GM12878 (cell line): ENCODE measurements around the gene SEC11C. TPM values are rescaled to one million over a fixed set of nuclear protein-coding genes. Genes with fewer than 3 reads are reported as not detected.

Source experiments
- ATAC-seq: fragments of 200-7000 bp; cut with Tn5 transposase; 3 replicates; pipeline ENCODE4 v1.9.1; 2020; ENCODE audit warnings: mild to moderate bottlenecking, moderate library complexity
- BruUV-seq: library from RNA; stranded (reverse); fragments of 400-500 nt; replicated peaks from 2 replicates; lab custom pipeline; 2021; lab: Mats Ljungman, UMichigan
- CTCF ChIA-PET: fragments of 300-600 bp; sonication (Branson Sonifier 250); formaldehyde crosslinking; extraction: SDS; loops from one replicate; lab custom pipeline; 2021; ENCODE audit warnings: inconsistent platforms; lab: Yijun Ruan, JAX
- POLR2A ChIA-PET: fragments of 350-600 bp; formaldehyde crosslinking; extraction: SDS; loops from one replicate; lab custom pipeline; 2021; ENCODE audit warnings: inconsistent platforms; lab: Charles Lee
- RAD21 ChIA-PET: fragments of 300-600 bp; sonication (Branson Sonifier 250); formaldehyde crosslinking; loops from one replicate; lab custom pipeline; 2023; ENCODE audit warnings: antibody characterized with exemption; ENCODE audit not compliant: unreplicated experiment; lab: Charles Lee
- SMC1A ChIA-PET: fragments of 300-600 bp; sonication (Branson Sonifier 250); formaldehyde crosslinking; loops from one replicate; lab custom pipeline; 2023; ENCODE audit not compliant: unreplicated experiment, uncharacterized antibody; lab: Charles Lee
- DNase-seq: peaks from one replicate; pipeline ENCODE4 v3.0.0-alpha.2; 2011; ENCODE audit warnings: low read depth, low spot score
- FAIRE-seq: peaks from 3 replicates; lab custom pipeline; 2011; peaks lifted over from hg19 to GRCh38; lab: Jason Lieb, UNC
- H2AFZ ChIP-seq: 2 replicates; pipeline ENCODE4 v1.6.0; 2011; ENCODE audit warnings: low read depth, low read length, control low read depth; ENCODE audit not compliant: control insufficient read depth
- H3K27ac ChIP-seq: 2 replicates; pipeline ENCODE4 v1.5.1; 2011; ENCODE audit warnings: control low read depth; ENCODE audit not compliant: control insufficient read depth, insufficient read depth
- H3K27me3 ChIP-seq, 2 experiments: replicated peaks in 1 of 2; 2 replicates each; pipeline versions ENCODE4 v1.6.0 to v1.6.1; 2011; ENCODE audit warnings: low read length in 1 of 2; ENCODE audit not compliant: control insufficient read depth in 2 of 2, insufficient read depth in 2 of 2
- H3K36me3 ChIP-seq, 2 experiments: 2 replicates each; pipeline ENCODE4 v1.5.1; 2011; ENCODE audit warnings: low read length in 1 of 2; ENCODE audit not compliant: control insufficient read depth in 2 of 2, insufficient read depth in 2 of 2
- H3K4me1 ChIP-seq: 2 replicates; pipeline ENCODE4 v1.6.1; 2011; ENCODE audit warnings: mild to moderate bottlenecking, low read length, moderate library complexity, mixed read lengths; ENCODE audit not compliant: control insufficient read depth, insufficient read depth
- H3K4me2 ChIP-seq: 2 replicates; pipeline ENCODE4 v1.6.0; 2011; ENCODE audit warnings: control low read depth; ENCODE audit not compliant: control insufficient read depth, insufficient read depth
- H3K4me3 ChIP-seq: fragments of 200-600 bp; sonication (generic); 2 replicates; pipeline ENCODE4 v1.5.1; 2016
- H3K79me2 ChIP-seq: 2 replicates; pipeline ENCODE4 v1.6.0; 2011; ENCODE audit warnings: low read length; ENCODE audit not compliant: control insufficient read depth, insufficient read depth
- H3K9ac ChIP-seq: 2 replicates; pipeline ENCODE4 v1.8.0; 2011; ENCODE audit warnings: low read length, control low read depth, mixed read lengths; ENCODE audit not compliant: control insufficient read depth, insufficient read depth
- H3K9me3 ChIP-seq: replicated peaks from 3 replicates; pipeline ENCODE4 v1.5.1; 2011; ENCODE audit warnings: mild to moderate bottlenecking, low read length; ENCODE audit not compliant: control insufficient read depth, insufficient read depth
- H4K20me1 ChIP-seq: 2 replicates; pipeline ENCODE4 v1.6.0; 2011; ENCODE audit not compliant: control insufficient read depth, insufficient read depth
- BACH1 ChIP-seq: fragments of 450-650 bp; IDR thresholded peaks from 2 replicates; pipeline ENCODE4 v1.6.1; 2017; ENCODE audit warnings: mild to moderate bottlenecking, borderline replicate concordance
- CBX3 ChIP-seq: fragments of 200-600 bp; sonication (generic); IDR thresholded peaks from 2 replicates; pipeline ENCODE4 v1.6.1; 2016; ENCODE audit warnings: low read depth, borderline replicate concordance
- CHD2 ChIP-seq: IDR thresholded peaks from 2 replicates; pipeline ENCODE4 v1.6.1; 2011; ENCODE audit warnings: low read depth, low read length, improper control_type of control experiment, borderline replicate concordance
- EED ChIP-seq: sonication (generic); IDR thresholded peaks from 2 replicates; pipeline ENCODE4 v1.6.1; 2016; ENCODE audit warnings: antibody characterized with exemption, low read depth
- ETV6 ChIP-seq, 2 experiments: fragments of 450-650 bp in 1 of 2; IDR thresholded peaks in 1 of 2; conservative IDR thresholded peaks in 1 of 2; 2 replicates each; pipeline ENCODE4 v1.6.1; 2014; ENCODE audit warnings: antibody characterized with exemption in 1 of 2, borderline replicate concordance in 1 of 2, low read depth in 1 of 2, mild to moderate bottlenecking in 1 of 2, moderate library complexity in 1 of 2
- FOXK2 ChIP-seq: fragments of 450-650 bp; IDR thresholded peaks from 2 replicates; pipeline ENCODE4 v1.6.1; 2017; ENCODE audit warnings: mild to moderate bottlenecking, moderate library complexity
- NFXL1 ChIP-seq: fragments of 450-650 bp; IDR thresholded peaks from 2 replicates; pipeline ENCODE4 v1.6.1; 2017; ENCODE audit warnings: antibody characterized with exemption, mild to moderate bottlenecking, borderline replicate concordance
- PAX5 ChIP-seq: IDR thresholded peaks from 2 replicates; pipeline ENCODE4 v1.6.1; 2011; ENCODE audit warnings: low read depth, low read length, borderline replicate concordance
- PML ChIP-seq: IDR thresholded peaks from 2 replicates; pipeline ENCODE4 v1.6.1; 2012; ENCODE audit warnings: low read length, inconsistent platforms
- SPI1 ChIP-seq: IDR thresholded peaks from 2 replicates; pipeline ENCODE4 v1.6.1; 2011; ENCODE audit warnings: low read depth, mild to moderate bottlenecking, low read length, moderate library complexity, borderline replicate concordance; ENCODE audit not compliant: insufficient read depth
- STAT3 ChIP-seq: IDR thresholded peaks from 2 replicates; pipeline ENCODE4 v1.6.1; 2011; ENCODE audit warnings: low read depth, low read length, improper control_type of control experiment
- USF2 ChIP-seq: IDR thresholded peaks from 2 replicates; pipeline ENCODE4 v1.6.1; 2011; ENCODE audit warnings: low read depth, low read length, improper control_type of control experiment, borderline replicate concordance
- ZNF384 ChIP-seq: IDR thresholded peaks from 2 replicates; pipeline ENCODE4 v1.6.1; 2012; ENCODE audit warnings: low read depth, mild to moderate bottlenecking, low read length, improper control_type of control experiment, borderline replicate concordance
- ZNF687 ChIP-seq: fragments of 450-650 bp; IDR thresholded peaks from 2 replicates; pipeline ENCODE4 v1.6.1; 2017; ENCODE audit warnings: mild to moderate bottlenecking, moderate library complexity
- WGBS: methylation state at CpG from one replicate; pipeline ENCODE4 v1.1.6; 2016; ENCODE audit warnings: low lambda C conversion rate; ENCODE audit not compliant: insufficient replicate concordance, insufficient coverage; ENCODE audit errors: missing lambda C conversion rate; 5-methylcytosine and 5-hydroxymethylcytosine counted together
- in situ Hi-C: fragments of 300-500 bp; cut with MboI; formaldehyde crosslinking; loops from 9 replicates; pipeline ENCODE4 v1.14.3; 2018; ENCODE audit warnings: mixed read lengths
- intact Hi-C: fragments of 100-400 bp; cut with micrococcal nuclease; formaldehyde crosslinking; loops from one replicate; pipeline ENCODE4 v1.14.2; 2022; ENCODE audit not compliant: unreplicated experiment
- polyA plus RNA-seq, 11 experiments: library from polyadenylated mRNA; depleted of rRNA in 4 of 11; unstranded in 6 of 11; stranded (reverse) in 5 of 11; fragments of >200 nt; fragmentation: Nextera tagmentation in 4 of 11; fragmentation: Illumina TruSeq in 1 of 11; extraction: Ambion mirVana in 4 of 11; extraction: Trizol in 1 of 11; gene quantifications; 1 replicate in 1 of 11; 2 replicates in 10 of 11; pipeline versions ENCODE4 v1.2.1 to v1.2.3, GENCODE V29; 2011 to 2016; ENCODE audit warnings: inconsistent platforms in 2 of 11, missing spikeins in 2 of 11, low read depth in 1 of 11
- total RNA-seq, 4 experiments: library from RNA; depleted of rRNA in 3 of 4; stranded (reverse); fragments of >200 nt in 3 of 4; fragmentation: Illumina TruSeq in 1 of 4; extraction: Trizol in 1 of 4; gene quantifications; 2 replicates each; pipeline versions ENCODE4 v1.2.1 to v1.2.3, GENCODE V29; 2013 to 2021

Gene SEC11C
- total and polyA plus RNA-seq, 10 of the 15 experiments (the other 5 are each of a cell fraction or from before 2014, with no cell fraction given), result 124 to 649 (median 211) TPM

- intact Hi-C loops, result loop anchor here (10.0 kb wide), 2 partner anchors 613 to 687 kb away; no protein-coding TSS in a partner anchor
- 98% methylated on average over 8 of the region's 8 CpGs for WGBS
Observed at GRCh38 chr18:59148192-59148591, 8.5 kb downstream of the SEC11C start.

More at GRCh38 chr18:59148192-59148591, 8.5 kb downstream of the SEC11C start:
- SMC1A ChIA-PET, result no interaction called here
- no peak for ATAC-seq
- H3K4me2 ChIP-seq, result no peak overlapping the region
- peaks cover 51% of the 10 kb centered on the region for H3K79me2 ChIP-seq
- peaks cover 7 to 25% of the 10 kb centered on the region in 2 experiments for H3K36me3 ChIP-seq
- peaks cover 19% of the 10 kb centered on the region for H3K4me1 ChIP-seq
- in situ Hi-C loops, result no loop called here
- no peak overlapping the region for H3K27ac ChIP-seq
- no peaks in the 10 kb centered on the region for H4K20me1 ChIP-seq
- no peak for DNase-seq
- H3K27me3 ChIP-seq, result no peaks in the 10 kb centered on the region
- H3K9me3 ChIP-seq, result no peaks in the 10 kb centered on the region
- TF ChIP-seq SPI1 (no peak), ZNF384 (no peak), USF2 (no peak), ZNF687 (no peak), CBX3 (no peak), PAX5 (no peak), FOXK2 (no peak), CHD2 (no peak), STAT3 (no peak), NFXL1 (no peak), ETV6 (conservative IDR thresholded peaks at IDR 0.05 in 1 of 2, IDR thresholded peaks at IDR 0.05 in 1 of 2; ENCODE audit: borderline replicate concordance in 1 of 2, low read depth in 1 of 2) (no peak), EED (no peak), PML (no peak), BACH1 (no peak)
- FAIRE-seq, result no peak
- H2AFZ ChIP-seq, result no peak overlapping the region
- CTCF ChIA-PET, result interaction anchor here (1.5 kb wide), 1 partner anchor 19 kb away, joined by 3 read pairs; no protein-coding TSS in a partner anchor
- no peak overlapping the region for H3K4me3 ChIP-seq
- BruUV-seq, result no TSS peak
- POLR2A ChIA-PET, result no interaction called here
- no peak overlapping the region for H3K9ac ChIP-seq
- RAD21 ChIA-PET, result no interaction called here
